C4-2B (cell line): Measurements from ENCODE around the gene RAP1A.
"Not testable (repeated sequence)": the region's sequence is repeated elsewhere in the genome, so short reads cannot be mapped to it uniquely, and the experiment has no call there.

Experiments
- CTCF ChIP-seq: fragments of 450-650 bp; conservative IDR thresholded peaks from 2 replicates; pipeline ENCODE4 v1.5.1; 2017; ENCODE audit warnings: mild to moderate bottlenecking
- ZFX ChIP-seq: fragments of 450-650 bp; IDR thresholded peaks from 2 replicates; pipeline ENCODE4 v1.6.1; 2017

GRCh38 chr1:111742292-111742691 is 122.7 kb downstream of the RAP1A start:
- TF ChIP-seq CTCF, ZFX: not testable (repeated sequence)
